ENCODE measurements around the gene SLC25A39. TPM values are rescaled to one million over a fixed set of nuclear protein-coding genes. Genes with fewer than 3 reads are reported as not detected.

Gene SLC25A39
- total and polyA plus RNA-seq, 9 of the 15 experiments (the other 6 are each of a cell fraction or from before 2014, with no cell fraction given), result 4.8 to 267 (median 140) TPM

- TF ChIP-seq SRSF1 (IDR thresholded peaks at IDR 0.05; ENCODE audit: low read depth, low read length) (no peak), TFAM (CRISPR knock-in tag; conservative IDR thresholded peaks at IDR 0.05) (no peak), GTF2B (IDR thresholded peaks at IDR 0.05; ENCODE audit: extremely low read depth, insufficient read length) (no peak), MCM3 (IDR thresholded peaks at IDR 0.05) (no peak), CTBP1 (IDR thresholded peaks at IDR 0.05; ENCODE audit: borderline replicate concordance) (no peak), ZNF431 (CRISPR knock-in tag; IDR thresholded peaks at IDR 0.05) (no peak)
Observed at GRCh38 chr17:44334727-44335126, 10.1 kb upstream of the SLC25A39 start (continued).

GRCh38 chr17:44334315-44334714 lies 9.7 kb upstream of the SLC25A39 start:
- POLR2A ChIA-PET, result interaction anchor here (0.9 to 1.0 kb wide), 2 partner anchors 18 to 127 kb away, joined by 3 to 6 read pairs; no protein-coding TSS in a partner anchor
- 11% methylated on average over 2 of the region's 2 CpGs for WGBS (ENCODE audit: insufficient coverage, low coverage, missing lambda C conversion rate)
- CTCF ChIA-PET (ENCODE audit: low intra/inter-chr PET ratio), result interaction anchor here (0.7 kb wide), 1 partner anchor 117 kb away, joined by 3 read pairs; no protein-coding TSS in a partner anchor

More at GRCh38 chr17:44334315-44334714, 9.7 kb upstream of the SLC25A39 start:
- no peak overlapping the region for H2AFZ ChIP-seq (ENCODE audit: low read depth, low read length)
- H3K4me3 ChIP-seq, result no peak overlapping the region
- peaks cover 2 to 3% of the 10 kb centered on the region in 2 experiments; a peak in 4 of 5 replicates for H3K4me1 ChIP-seq (replicated peaks in 1 of 2; ENCODE audit: control insufficient read depth in 2 of 2, insufficient read depth in 2 of 2, low read length in 2 of 2)
- no peaks in the 10 kb centered on the region for H3K79me2 ChIP-seq (ENCODE audit: control insufficient read depth, insufficient read depth, low read length)
- intact Hi-C loops (cut with micrococcal nuclease) (no loop called here), in situ Hi-C loops (cut with MboI) (loop anchor here (25.0 kb wide), 1 partner anchor 397 kb away; the partner anchor contains the start of gene PPY)
- H4K20me1 ChIP-seq (replicated peaks; ENCODE audit: control insufficient read depth, insufficient read depth, low read length), result no peaks in the 10 kb centered on the region
- H3K36me3 ChIP-seq (ENCODE audit: control insufficient read depth, insufficient read depth, low read length), result no peaks in the 10 kb centered on the region
- H3K27ac ChIP-seq (ENCODE audit: extremely low read depth, low read depth, low read length), result no peak overlapping the region
- no peak for TF ChIP-seq MCM2 (IDR thresholded peaks at IDR 0.05; ENCODE audit: low read depth)
- TF ChIP-seq HES1 (IDR thresholded peaks at IDR 0.05; ENCODE audit: low read depth), result no peak
- TF ChIP-seq ZNF445 (CRISPR knock-in tag; IDR thresholded peaks at IDR 0.05; ENCODE audit: low read depth), result no peak
- no peak for TF ChIP-seq ZNF324 (CRISPR knock-in tag; IDR thresholded peaks at IDR 0.05)
- TF ChIP-seq C11orf30 (IDR thresholded peaks at IDR 0.05; ENCODE audit: low read depth), result no peak
- TF ChIP-seq NCOA6 (IDR thresholded peaks at IDR 0.05), result no peak
- no peak for TF ChIP-seq WHSC1 (IDR thresholded peaks at IDR 0.05; ENCODE audit: low read length)
- no peak for TF ChIP-seq ZNF347 (CRISPR knock-in tag; IDR thresholded peaks at IDR 0.05; ENCODE audit: low read depth)
- no peak for TF ChIP-seq ZNF639 (CRISPR knock-in tag; conservative IDR thresholded peaks at IDR 0.05 in 1 of 2, IDR thresholded peaks at IDR 0.05 in 1 of 2)
- no peak for TF ChIP-seq ZNF253 (CRISPR knock-in tag; conservative IDR thresholded peaks at IDR 0.05)
- no peak for TF ChIP-seq RFX1 (IDR thresholded peaks at IDR 0.05)
- no peak for TF ChIP-seq SRSF9 (IDR thresholded peaks at IDR 0.05; ENCODE audit: borderline replicate concordance, low read depth, low read length)
- no peak for TF ChIP-seq KLF1 (tag; IDR thresholded peaks at IDR 0.05)
- no peak for TF ChIP-seq U2AF1 (optimal IDR thresholded peaks at IDR 0.05; ENCODE audit: low read depth, low read length)
- no peak for TF ChIP-seq MIER1 (IDR thresholded peaks at IDR 0.05; ENCODE audit: low read depth)
- ATAC-seq, result no peak
- no peak overlapping the region for H3K4me2 ChIP-seq (ENCODE audit: insufficient read depth, low read length)
- DNase-seq (ENCODE audit: extremely low read depth in 1 of 4, low spot score in 3 of 4), result no peak
- no TSS peak for BruUV-seq (replicated peaks)
- H3K9me1 ChIP-seq (ENCODE audit: control insufficient read depth, insufficient read depth, low read length), result no peaks in the 10 kb centered on the region
- FAIRE-seq, result no peak
- no peaks in the 10 kb centered on the region for H3K27me3 ChIP-seq (ENCODE audit: control insufficient read depth in 2 of 2, insufficient read depth in 2 of 2, low read length in 2 of 2)
- no peaks in the 10 kb centered on the region for H3K9me3 ChIP-seq (replicated peaks; ENCODE audit: control insufficient read depth, insufficient read depth, low read depth, low read length)
- no peak overlapping the region; a peak in 1 of 4 replicates for H3K9ac ChIP-seq (ENCODE audit: insufficient read depth in 1 of 2, low read depth in 2 of 2, low read length in 2 of 2)
